OCI-LY1 (cell line): ENCODE data around the gene VPS52.

Source experiments
- H2AFZ ChIP-seq: fragments of 200-600 bp; sonication (generic), shearing (Covaris generic); 2 replicates; pipeline ENCODE4 v1.6.0; 2014; ENCODE audit warnings: antibody characterized with exemption, mild to moderate bottlenecking, low read length
- H3F3A ChIP-seq: fragments of 200-600 bp; sonication (generic), shearing (Covaris generic); 2 replicates; pipeline ENCODE4 v1.6.0; 2014; ENCODE audit warnings: mild to moderate bottlenecking, antibody characterized with exemption, low read length, moderate library complexity; ENCODE audit not compliant: insufficient read depth
- H3K27ac ChIP-seq: fragments of 200-600 bp; sonication (generic); 2 replicates; pipeline ENCODE4 v1.5.1; 2014; ENCODE audit warnings: low read length, mixed run types, mild to moderate bottlenecking, low read depth; ENCODE audit not compliant: poor library complexity, severe bottlenecking
- H3K27me3 ChIP-seq: fragments of 200-600 bp; sonication (generic); 2 replicates; pipeline ENCODE4 v1.6.0; 2014; ENCODE audit warnings: antibody characterized with exemption, mild to moderate bottlenecking, low read length, moderate library complexity; ENCODE audit not compliant: insufficient read depth
- H3K36me3 ChIP-seq: fragments of 200-600 bp; sonication (generic); 2 replicates; pipeline ENCODE4 v1.6.1; 2014; ENCODE audit warnings: mild to moderate bottlenecking, antibody characterized with exemption, low read length, moderate library complexity, mixed read lengths; ENCODE audit not compliant: insufficient read depth
- H3K4me1 ChIP-seq: fragments of 200-600 bp; sonication (generic); 2 replicates; pipeline ENCODE4 v1.5.1; 2014; ENCODE audit warnings: mild to moderate bottlenecking, low read length, moderate library complexity; ENCODE audit not compliant: insufficient read depth, severe bottlenecking
- H3K4me2 ChIP-seq: fragments of 200-600 bp; sonication (generic), shearing (Covaris generic); 2 replicates; pipeline ENCODE4 v1.6.1; 2014; ENCODE audit warnings: low read length
- H3K4me3 ChIP-seq: fragments of 200-600 bp; sonication (generic); 2 replicates; pipeline ENCODE4 v1.5.1; 2014; ENCODE audit warnings: low read length, low read depth, mild to moderate bottlenecking, mixed read lengths; ENCODE audit not compliant: poor library complexity, severe bottlenecking
- H3K79me2 ChIP-seq: fragments of 200-600 bp; shearing (Covaris generic); 2 replicates; pipeline ENCODE4 v1.6.1; 2016; ENCODE audit warnings: mixed run types, low read length, mixed read lengths; ENCODE audit not compliant: insufficient read depth
- H3K9ac ChIP-seq: fragments of 200-600 bp; sonication (generic), shearing (Covaris generic); 2 replicates; pipeline ENCODE4 v1.6.1; 2014; ENCODE audit warnings: mild to moderate bottlenecking, low read length, mixed read lengths
- H3K9me2 ChIP-seq: fragments of 200-600 bp; sonication (generic), shearing (Covaris generic); 2 replicates; pipeline ENCODE4 v1.6.1; 2014; ENCODE audit warnings: low read depth, mild to moderate bottlenecking, low read length, mixed read lengths
- H3K9me3 ChIP-seq: fragments of 200-600 bp; shearing (Covaris generic); 2 replicates; pipeline ENCODE4 v1.6.1; 2014; ENCODE audit warnings: low read length, mixed read lengths
- H4K20me1 ChIP-seq: fragments of 200-600 bp; sonication (generic), shearing (Covaris generic); 2 replicates; pipeline ENCODE4 v1.6.0; 2016; ENCODE audit warnings: mild to moderate bottlenecking, low read length; ENCODE audit not compliant: insufficient read depth
- CTCF ChIP-seq: fragments of 200-600 bp; sonication (generic), shearing (Covaris generic); IDR thresholded peaks from 2 replicates; pipeline ENCODE4 v1.5.1; 2017; ENCODE audit warnings: mild to moderate bottlenecking, antibody characterized with exemption, low read length, moderate library complexity, mixed read lengths
- EZH2 ChIP-seq: fragments of 200-600 bp; sonication (generic), shearing (Covaris generic); IDR thresholded peaks from 2 replicates; pipeline ENCODE4 v1.8.0; 2017; ENCODE audit warnings: borderline replicate concordance, mixed run types, mild to moderate bottlenecking, antibody characterized with exemption, low read length, moderate library complexity, mixed read lengths

The VPS52 gene

GRCh38 chr6:33319939-33320314 is 48.3 kb upstream of the VPS52 start:
- Histone ChIP-seq H3K4me1 (peaks cover 59% of the 10 kb centered on the region), H3F3A (peaks cover 8% of the 10 kb centered on the region; the same call in 1 of the 2 replicates), H3K4me2 (peak overlapping the region; percentile 93; the same call in 1 of the 2 replicates), H3K79me2 (peaks cover 10% of the 10 kb centered on the region; the same call in 1 of the 2 replicates), H2AFZ (no peak overlapping the region), H4K20me1 (no peaks in the 10 kb centered on the region), H3K27me3 (no peaks in the 10 kb centered on the region), H3K9ac (no peak overlapping the region), H3K9me2 (no peaks in the 10 kb centered on the region), H3K4me3 (no peak overlapping the region), H3K9me3 (no peaks in the 10 kb centered on the region), H3K27ac (peak overlapping the region; percentile 97), H3K36me3 (peaks cover 32% of the 10 kb centered on the region)
- TF ChIP-seq EZH2, result no peak
- TF ChIP-seq CTCF, result no peak

GRCh38 chr6:33318426-33319073 is 46.9 kb upstream of the VPS52 start:
- Histone ChIP-seq H3K9ac (peak overlapping the region; percentile 54), H3K79me2 (peaks cover 10% of the 10 kb centered on the region; the same call in 1 of the 2 replicates), H3K4me3 (peak overlapping the region; percentile 66), H4K20me1 (no peaks in the 10 kb centered on the region), H3K27ac (peak overlapping the region; percentile 97), H3K36me3 (peaks cover 32% of the 10 kb centered on the region), H3F3A (peaks cover 4% of the 10 kb centered on the region; the same call in 1 of the 2 replicates), H2AFZ (no peak overlapping the region), H3K9me3 (no peaks in the 10 kb centered on the region), H3K4me1 (peaks cover 53% of the 10 kb centered on the region), H3K4me2 (peak overlapping the region; percentile 93), H3K27me3 (no peaks in the 10 kb centered on the region), H3K9me2 (no peaks in the 10 kb centered on the region)
- TF ChIP-seq CTCF, result no peak
- no peak for TF ChIP-seq EZH2

- H3K9ac ChIP-seq, result peak within 1 kb of the TSS; percentile 54
- H3K9me2 ChIP-seq, result no peaks in the 10 kb centered on the region
- no peaks in the 10 kb centered on the region for H3K27me3 ChIP-seq
- H3K79me2 ChIP-seq, result peaks cover 10% of the 10 kb centered on the region; the same call in 1 of the 2 replicates
- TF ChIP-seq CTCF (no peak), EZH2 (no peak)
- no peaks in the 10 kb centered on the region for H4K20me1 ChIP-seq
- H3K27ac ChIP-seq, result peak within 1 kb of the TSS; percentile 97
- H3K4me1 ChIP-seq, result peaks cover 51% of the 10 kb centered on the region
- H3F3A ChIP-seq, result 0 out of 2 replicates have a peak, but pooled peaks cover 4% of the 10 kb centered on the region
- H3K9me3 ChIP-seq, result no peaks in the 10 kb centered on the region
- H3K4me2 ChIP-seq, result peak within 1 kb of the TSS; percentile 93
- H2AFZ ChIP-seq, result no peak within 1 kb of the TSS
- peak within 1 kb of the TSS; percentile 66 for H3K4me3 ChIP-seq
- H3K36me3 ChIP-seq, result peaks cover 32% of the 10 kb centered on the region
These were observed 46.2 kb upstream of the VPS52 start, which contains the start of gene ZBTB22 for GRCh38 chr6:33317669-33318425. ZBTB22 (minus strand) TSS chr6:33317744; CDS start chr6:33316916, 828 bp downstream.
